ENCODE data around the gene SH3BGRL3. TPM values are rescaled to one million over a fixed set of nuclear protein-coding genes. Genes with fewer than 3 reads are reported as not detected.
A peak's percentile ranks its signal among the peaks of the same experiment; 100 is the strongest.

Gene SH3BGRL3
- total RNA-seq, 1 donor from 2014 or later = 12.5 TPM

DNA sequence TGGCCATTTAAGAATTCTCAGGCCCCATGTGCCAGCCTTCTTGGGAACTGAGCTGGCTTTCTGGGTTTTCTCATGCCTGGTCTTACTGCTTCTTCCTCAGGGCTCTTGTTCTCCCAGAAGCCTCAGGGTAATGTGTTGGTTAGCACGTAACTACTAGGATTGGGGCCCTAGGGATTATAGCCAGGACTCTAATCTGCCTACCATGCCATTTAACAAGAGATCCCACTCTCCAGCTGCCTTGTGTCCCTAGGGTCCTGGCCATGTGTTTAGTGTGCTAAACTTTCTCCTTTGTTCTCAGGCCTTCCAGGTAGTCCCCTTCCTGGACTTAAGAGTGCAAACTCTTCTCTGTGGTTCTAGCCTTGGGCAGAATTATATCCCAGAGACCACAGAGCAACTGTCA lies 2.2 kb upstream of the SH3BGRL3 start:
- DNase-seq (ENCODE audit: low spot score) = no peak

DNA sequence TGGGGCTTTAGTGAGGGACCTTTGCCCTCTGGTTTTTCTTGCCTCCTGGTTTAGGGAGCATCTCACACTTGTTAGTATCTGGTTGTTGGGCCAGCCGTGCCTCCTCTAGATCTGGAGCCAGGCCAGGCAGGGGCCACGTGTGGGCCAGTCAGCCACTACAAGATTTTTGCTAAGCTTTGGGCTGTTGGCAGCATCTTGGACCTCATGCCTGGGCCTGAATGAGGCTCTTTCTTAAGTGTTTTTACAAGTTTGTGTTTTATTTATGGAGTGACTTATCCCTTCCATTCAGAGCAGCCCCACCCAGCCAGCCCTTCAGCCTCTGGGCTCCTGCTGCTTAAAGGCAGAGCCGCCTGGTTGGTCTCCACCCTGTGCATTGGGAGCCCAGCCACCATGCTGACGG lies 1.6 kb upstream of the SH3BGRL3 start:
- DNase-seq (ENCODE audit: low spot score) = peak; percentile 97

DNA sequence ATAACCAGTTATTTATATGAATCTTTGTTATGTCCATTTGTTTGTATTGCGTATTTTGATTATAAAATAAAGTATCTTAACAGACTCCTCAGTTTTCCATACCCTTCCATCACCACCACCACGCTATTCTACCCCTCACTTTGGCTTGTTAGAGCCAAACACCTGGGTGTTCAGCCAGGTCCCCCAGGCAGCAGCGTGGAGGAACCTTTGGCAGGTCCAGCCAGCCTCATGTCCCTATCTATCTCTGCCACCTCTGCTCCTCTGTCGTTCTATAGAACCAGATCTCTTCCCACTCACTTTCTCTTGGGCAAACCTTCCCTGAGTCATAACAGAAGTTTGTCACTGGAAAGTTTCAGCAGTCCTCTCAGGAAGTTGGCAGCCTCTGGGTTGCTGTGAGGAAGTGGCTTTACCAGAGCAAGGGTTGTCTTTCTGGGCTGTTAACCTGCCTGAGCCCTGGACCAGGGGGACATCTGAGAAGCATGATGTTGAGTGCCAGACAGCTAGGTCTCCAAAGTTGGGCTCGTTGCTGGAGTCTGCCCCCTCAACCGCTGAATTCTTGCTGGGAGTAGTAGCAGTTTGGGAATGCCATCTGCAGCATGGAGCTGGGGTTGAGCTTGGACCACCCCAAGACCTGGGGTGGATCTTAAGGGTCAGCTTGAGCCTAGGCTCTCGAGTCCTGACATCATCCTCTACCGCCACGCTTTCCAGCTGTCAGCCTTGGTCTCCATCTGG lies 996 bp upstream of the SH3BGRL3 start:
- peak; percentile 71 for DNase-seq (ENCODE audit: low spot score)

DNA sequence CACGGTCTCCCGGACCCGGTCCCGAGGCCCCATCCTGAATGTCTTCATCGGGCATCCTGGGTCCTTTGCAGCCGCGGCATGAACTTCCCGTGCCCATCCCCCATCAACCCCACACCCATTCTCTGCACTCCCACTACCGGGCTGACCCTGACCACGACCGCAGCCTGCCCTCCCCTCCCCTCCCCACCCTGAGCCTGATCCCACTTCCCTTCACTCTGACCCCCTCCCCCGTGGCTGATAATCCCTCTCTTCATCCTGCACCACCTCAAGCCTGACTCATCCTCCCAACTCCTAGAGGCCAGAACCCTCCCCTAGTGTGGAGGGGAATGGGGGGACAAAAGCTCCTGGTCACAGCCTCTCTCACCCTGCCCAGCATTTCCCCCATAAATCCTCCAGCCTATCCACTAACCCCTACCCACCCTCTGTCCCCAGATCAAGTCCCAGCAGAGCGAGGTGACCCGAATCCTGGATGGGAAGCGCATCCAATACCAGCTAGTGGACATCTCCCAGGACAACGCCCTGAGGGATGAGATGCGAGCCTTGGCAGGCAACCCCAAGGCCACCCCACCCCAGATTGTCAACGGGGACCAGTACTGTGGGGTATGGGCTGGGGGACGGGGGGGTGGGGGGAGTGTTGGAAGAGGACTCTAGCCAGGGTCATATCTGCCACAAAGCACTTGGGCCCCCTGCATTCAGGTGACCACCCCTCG lies 602 bp downstream of the SH3BGRL3 start:
- peak; percentile 48 for DNase-seq (ENCODE audit: low spot score)

DNA sequence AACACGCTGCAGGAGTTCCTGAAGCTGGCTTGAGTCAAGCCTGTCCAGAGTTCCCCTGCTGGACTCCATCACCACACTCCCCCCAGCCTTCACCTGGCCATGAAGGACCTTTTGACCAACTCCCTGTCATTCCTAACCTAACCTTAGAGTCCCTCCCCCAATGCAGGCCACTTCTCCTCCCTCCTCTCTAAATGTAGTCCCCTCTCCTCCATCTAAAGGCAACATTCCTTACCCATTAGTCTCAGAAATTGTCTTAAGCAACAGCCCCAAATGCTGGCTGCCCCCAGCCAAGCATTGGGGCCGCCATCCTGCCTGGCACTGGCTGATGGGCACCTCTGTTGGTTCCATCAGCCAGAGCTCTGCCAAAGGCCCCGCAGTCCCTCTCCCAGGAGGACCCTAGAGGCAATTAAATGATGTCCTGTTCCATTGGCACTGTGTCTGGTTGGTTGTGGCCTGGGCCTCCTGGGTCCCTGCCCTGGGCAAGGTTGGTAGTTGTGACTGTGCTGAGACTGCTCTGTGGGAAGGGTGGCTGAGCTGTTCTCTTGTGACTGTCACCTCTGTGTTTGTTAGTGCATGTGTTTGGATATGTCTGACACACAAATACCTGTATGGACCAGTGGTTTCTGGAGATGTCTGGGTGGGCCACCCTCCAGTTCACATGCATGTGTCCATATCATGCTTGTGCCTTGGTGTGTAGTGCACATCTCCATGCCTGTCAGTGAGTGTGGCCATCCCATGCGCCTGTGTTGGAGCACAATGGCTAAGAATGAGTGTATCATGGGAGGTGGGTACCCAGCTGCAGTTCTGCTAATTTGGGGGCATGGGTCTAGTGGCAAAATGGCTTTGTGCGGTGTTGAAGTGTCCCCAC lies 1.4 kb downstream of the SH3BGRL3 start:
- DNase-seq (ENCODE audit: low spot score) = no peak

DNA sequence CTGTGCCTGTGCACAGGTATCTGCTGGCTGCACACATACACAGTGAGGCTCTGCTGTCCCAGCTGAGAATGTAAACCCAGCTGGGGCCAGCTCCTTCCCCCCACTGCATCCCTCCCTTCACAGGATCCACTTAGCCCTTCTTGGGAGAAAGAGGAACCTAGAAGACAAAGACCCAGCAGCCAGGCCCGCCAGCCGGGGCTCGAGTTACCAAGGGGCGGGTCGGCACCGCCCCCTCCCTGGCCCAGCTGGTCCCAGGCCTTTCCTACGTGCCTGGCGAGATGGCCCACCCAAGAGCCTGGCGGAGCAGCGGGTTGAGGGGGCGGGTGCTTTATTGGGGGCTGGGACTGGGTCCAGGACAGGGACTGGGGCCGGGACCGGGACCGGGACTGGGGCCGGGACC lies 2.1 kb downstream of the SH3BGRL3 start:
- peak; percentile 70 for DNase-seq (ENCODE audit: low spot score)

DNA sequence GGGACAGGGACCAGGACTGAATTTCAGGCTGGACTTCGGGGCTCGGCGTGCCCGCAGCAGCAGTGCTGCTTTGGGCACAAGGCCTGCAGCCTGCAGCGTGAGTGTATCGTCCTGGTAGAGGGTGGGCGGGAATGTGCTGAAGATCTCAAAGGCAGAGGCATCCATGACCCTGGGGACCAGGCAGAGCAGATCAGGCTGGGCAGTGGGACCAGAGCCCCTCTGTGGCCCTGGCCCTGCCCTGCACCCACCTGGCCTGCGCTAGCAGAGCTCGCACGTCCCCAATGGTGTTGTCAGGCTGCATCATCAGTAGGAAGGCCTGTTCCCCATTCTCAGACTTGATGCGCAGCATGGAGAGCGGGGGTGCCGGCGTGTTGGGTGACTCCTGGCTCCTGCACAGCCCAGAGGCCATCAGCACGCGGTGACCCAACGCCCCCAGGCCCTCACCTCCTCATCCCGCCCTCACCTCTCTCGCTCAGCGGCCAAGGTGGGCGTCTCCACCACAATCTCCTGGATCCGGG lies 2.6 kb downstream of the SH3BGRL3 start:
- DNase-seq (ENCODE audit: low spot score) = no peak

DNA sequence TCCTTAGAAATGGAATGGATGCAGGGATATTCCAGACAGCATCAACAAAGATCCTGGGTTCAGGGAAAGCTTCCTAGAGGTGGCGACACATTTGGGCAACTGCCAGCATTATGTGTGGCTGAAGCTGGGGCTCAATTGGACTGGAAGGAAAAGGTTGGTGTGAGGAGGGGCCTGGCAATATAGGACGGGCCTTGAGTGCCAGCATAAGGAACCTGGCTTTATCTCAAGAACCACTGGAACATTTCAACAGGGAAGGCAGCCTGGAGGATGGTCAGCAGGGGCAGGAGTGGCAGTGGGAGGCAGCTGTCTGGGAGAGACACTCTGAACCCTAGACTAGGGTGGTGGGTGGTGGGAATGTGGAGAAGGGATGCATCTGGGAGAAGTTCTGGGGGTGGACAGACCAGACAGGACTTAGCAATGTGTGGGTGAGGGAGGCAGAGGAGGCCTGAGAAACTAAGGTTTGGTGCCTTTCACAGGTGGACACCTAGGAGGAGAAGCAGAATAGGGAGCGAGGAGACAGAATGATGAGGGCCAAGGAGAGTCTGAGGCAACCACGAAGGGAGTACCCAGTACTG lies 3.5 kb downstream of the SH3BGRL3 start:
- DNase-seq (ENCODE audit: low spot score) = no peak

DNA sequence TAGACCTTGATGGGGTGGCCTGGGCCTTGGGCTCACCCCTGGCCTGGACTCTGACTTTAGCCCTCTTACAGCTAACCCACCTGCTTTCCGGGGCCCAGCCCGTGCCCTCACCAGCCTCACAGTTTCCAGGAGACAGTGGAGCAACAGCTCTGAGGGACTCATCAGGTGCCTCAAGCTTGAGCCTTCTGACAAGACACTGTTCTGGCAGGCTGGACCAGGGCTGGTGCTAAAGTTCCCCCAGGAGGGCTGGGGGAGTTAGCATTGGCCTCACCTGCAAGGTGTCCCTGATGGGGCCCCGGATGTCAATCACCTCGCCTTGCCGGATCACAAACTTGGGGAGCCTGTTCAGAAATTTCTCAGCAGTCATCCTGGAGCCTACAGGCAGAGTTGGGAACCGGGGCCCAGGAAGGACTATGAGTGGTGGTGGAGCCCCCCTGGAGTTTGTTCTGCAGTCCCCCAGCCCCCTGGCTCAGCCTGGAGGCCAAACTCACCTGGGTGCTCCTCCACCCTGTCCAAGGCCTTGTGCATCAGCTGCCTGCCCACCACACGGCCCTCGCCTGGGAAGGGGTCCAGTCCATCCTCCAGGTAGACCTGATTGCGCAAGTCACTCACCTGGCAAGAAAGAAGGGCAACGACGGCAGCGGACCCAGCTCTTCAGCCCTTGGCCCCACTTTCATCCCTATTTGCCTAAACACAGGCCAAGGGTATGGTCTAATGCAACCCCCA lies 4.1 kb downstream of the SH3BGRL3 start:
- no peak for DNase-seq (ENCODE audit: low spot score)

DNA sequence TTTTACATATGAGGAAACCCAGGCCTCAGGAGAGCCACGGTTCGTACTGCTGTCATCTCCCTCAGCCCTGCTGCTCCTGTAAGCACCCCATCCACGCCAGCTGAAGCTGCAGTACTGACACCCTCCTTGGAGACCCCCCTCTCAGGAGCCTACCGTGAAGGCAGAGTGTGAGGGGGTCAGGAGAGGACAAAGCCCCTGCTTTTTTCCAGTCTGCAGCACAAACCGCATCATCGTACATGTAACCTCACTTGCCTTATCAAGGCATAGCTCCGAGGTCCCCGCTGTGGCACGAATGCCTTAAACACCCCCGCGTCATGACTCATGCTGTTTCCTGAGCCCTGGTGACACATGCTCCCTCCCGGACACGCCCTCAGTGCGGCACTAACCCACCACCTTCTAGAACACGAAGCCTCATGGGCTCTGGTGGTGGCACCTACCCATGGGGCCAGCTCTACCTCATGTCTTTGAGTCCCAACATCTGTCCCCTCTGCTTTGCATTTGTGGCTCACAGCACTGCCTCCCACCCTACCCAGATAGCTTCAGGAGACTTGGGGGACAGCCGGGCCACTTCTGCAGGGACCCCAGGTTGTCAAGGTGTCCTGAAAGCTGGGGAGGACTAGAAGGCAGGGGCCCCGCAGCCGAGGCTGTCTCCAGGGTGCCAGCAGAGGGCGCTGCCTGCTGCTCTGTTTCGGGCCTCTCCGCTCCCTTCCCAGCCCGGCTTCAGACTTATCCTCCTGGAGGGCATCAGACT lies 4.9 kb downstream of the SH3BGRL3 start:
- peak; percentile 57 for DNase-seq (ENCODE audit: low spot score)

DNA sequence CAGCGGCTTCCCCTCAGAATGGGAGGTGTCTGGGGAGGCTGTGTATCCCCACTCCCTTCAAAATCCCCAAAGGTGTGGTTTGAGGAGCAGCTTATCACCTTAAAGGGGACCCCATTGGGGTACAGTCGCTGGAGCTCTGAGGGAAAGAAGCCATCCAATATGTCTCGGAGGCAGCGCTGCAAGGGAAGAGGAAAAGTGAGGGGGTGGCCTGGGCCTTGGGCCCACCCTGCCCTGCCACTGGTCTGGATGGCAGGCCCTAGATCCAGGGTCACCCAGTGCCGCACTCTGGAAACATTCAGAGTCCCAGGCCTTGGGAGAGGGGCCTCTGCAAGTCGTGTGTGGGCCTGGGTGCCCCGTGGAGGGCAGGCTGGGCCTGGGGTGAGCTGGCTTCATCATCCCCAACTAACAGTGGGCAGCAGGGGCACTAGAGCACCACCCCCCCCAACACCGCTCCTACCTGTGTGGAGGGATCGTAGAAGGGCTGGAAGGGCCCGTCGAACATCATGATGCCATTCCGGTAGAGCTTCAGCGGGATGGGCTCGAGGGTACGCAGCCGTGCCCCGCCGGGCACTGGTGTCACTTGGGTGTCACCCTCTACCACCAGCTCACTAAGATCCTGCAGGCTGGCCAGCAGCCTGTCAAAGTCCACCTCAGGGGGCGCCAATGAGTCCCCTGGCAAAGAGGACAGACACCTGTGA lies 5.6 kb downstream of the SH3BGRL3 start:
- DNase-seq (ENCODE audit: low spot score) = no peak

DNA sequence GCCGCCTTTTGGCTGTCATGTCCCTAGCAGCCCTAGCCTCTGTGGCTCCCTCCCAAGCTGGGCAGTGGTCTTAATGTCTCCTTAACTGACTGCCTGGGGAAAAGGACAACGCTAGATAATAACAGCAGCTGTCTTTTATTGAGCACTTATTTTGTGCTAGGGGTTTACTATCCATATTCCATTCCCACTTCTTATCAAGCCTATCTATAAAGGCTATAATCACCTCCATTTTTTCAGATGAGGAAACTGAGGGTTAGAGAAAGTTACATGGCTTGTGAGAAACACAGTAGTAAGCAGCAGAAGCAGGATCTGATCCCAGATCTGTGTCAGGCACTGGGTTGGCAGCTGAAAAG lies 6.2 kb downstream of the SH3BGRL3 start:
- no peak for DNase-seq (ENCODE audit: low spot score)

DNA sequence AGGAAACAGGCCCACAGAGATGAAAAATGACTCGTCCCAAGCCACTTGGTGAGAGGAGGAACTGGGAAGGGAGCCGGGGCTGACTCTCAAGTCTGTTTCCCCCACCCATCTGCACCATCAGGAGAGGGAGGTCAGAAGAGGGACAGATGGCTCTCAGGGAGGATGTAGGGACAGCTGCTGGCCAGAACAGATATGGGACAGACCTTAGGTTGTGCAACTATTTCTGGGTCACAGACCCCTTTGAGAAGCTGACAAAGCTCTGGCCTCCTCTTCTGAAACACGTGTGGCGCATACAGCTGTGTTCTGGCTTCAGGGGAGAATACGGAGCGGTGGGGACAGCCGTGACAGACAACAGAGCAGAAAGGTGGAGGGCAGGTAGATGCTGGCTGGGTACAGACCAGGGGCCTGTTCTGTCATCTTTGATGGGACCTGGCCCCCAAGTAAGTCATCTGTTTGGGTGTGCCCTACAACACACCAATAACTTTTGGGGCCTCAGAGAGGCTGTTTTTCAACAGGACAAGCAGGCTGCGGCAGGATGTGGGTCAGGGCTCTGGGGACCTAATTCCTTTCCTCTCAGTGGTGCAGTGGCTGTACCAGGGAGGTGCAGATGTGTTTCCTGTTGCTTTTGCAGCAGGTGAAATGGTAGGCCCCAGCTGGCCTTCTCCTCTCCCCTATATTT lies 7.3 kb downstream of the SH3BGRL3 start:
- no peak for DNase-seq (ENCODE audit: low spot score)

DNA sequence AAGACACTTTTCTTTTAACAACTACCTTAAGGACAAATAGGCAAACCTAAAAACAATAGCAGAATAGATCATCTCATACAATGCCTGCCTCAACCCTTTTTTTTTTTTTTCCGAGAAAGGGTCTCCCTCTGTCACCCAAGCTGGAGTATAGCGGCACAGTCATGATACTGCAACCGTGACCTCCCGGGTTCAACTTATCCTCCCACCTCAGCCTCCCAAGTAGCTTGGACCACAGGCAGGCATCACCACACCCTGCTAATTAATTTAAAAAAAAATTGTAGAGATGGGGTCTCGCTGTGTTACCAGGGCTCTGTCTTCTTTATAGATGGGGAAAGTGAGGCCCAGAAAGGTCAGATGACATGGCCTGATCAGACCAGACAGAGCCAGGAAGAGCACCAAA lies 7.9 kb downstream of the SH3BGRL3 start:
- no peak for DNase-seq (ENCODE audit: low spot score)

DNA sequence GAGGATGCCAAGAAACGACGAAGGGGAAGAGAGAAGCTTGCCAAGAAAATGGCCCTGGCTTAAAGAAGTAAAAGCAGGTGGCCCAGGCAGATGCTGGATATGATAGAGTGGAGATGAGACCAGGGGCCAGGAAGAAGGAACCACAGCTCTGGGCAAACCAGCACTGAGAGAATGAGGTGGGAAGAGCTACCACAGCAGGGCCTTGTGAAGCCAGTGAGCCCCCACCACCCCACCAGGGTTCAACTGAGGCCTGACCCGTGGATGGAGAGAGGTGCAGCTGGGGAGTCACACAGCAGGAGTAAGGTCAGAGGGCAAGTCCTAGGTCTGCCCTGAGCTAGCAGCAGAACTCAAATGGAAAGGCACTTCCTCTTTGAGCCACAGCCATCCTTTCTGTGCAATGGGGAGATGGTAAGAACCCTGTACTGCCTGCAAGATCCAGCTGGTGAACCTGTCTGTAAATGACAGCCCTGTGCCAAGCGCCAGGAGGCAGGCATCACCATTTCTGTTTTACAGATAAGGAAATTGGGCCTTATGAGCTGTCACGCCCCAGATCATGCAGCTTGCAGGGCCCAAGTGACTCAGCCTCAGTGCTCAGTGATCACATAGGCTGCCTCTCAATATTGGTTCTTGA lies 8.5 kb downstream of the SH3BGRL3 start:
- no peak for DNase-seq (ENCODE audit: low spot score)

DNA sequence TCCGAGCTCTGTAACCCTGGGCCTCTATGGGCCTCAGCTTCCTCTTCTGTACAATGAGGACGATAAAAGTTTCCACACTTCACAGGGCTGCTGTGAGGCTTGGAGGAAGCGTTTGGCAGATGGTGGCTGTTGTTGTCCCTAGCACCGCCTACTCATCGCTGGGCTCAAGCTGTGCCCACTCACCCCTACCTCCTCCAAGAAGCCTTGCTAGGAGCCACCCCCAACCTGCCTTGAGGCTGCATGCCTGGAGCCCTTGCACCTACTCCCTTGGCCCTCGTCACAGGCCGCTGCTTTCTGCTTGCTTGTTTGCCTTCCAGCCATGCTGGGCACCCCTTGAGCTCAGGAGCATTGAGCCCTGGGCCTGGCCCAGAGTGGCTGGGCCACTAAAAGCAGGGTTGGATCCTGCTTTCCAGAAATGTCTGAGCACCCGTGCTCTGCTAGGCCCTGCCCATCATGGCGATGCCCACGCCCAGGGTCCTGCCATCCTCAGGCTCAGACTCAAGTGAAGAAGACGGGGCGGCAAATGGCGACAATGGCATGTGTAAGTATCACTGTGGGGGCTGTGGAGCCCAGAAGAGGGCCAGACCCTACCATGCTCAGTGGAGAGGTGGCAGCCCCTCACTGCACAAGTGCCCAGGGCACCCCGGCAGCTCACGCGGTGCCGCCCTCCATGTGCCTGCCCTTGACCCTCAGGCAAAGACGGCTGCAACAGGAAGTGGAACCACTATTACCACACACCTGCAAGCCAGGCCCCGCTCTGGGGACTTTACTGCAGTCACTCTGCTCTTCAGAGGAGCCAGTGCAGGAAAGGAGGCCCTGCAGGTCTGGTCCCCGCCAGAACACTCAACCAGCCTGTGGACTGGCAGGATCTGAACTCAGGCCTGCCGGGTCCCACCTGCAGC lies 9.5 kb downstream of the SH3BGRL3 start:
- DNase-seq (ENCODE audit: low spot score) = no peak

DNA sequence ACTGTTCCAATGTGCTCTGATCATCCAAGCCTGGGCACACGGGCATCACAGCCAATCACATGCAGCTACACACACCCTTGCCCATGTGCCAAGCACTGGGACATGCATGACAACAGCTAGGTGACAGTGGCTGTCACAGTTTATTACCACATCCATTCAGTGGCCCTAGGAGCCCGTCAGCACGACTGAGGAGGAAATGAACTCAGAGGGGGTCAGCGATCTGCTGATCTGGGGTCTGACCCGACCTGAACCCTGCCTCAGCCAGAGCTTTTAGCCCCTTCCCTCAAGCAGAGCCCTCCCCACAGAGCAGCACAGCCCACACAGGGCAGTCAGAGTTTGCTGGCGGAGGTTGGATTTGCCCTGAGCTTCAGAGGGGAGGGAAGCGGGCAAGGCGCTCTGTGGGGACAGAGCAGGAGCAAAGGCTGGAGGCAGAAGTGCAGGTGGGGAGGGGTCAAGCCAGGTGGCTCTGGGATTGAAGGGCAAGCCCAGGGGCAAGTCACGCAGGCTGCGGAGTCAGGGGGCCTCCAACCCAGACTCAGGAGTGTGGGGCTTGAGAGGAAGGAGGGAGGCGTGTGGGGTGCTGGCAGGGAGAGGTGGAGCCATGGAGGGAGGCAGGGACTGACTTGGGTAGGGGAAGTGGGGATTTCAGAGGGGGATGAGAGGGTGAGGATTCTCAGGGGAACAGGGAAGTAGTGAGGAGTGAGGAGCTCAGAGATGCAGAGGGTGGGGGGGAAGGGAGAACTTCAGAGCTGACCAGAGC lies 10.4 kb downstream of the SH3BGRL3 start:
- no peak for DNase-seq (ENCODE audit: low spot score)

Measured in umbilical cord (tissue), 2 donors.